IMR-90 (cell line): Measurements from ENCODE around the gene ADPRHL1. TPM values are rescaled to one million over a fixed set of nuclear protein-coding genes. Genes with fewer than 3 reads are reported as not detected.
A peak's percentile ranks its signal among the peaks of the same experiment; 100 is the strongest.

Experiments used
- ATAC-seq: fragments of 200-7000 bp; cut with Tn5 transposase; 2 replicates; pipeline ENCODE4 v1.9.1; 2020; ENCODE audit warnings: low read depth, mild to moderate bottlenecking, moderate library complexity
- BruUV-seq: library from RNA; stranded (reverse); fragments of 400-500 nt; replicated peaks from 2 replicates; lab custom pipeline; 2021; lab: Mats Ljungman, UMichigan
- CTCF ChIA-PET: fragments of 300-600 bp; formaldehyde crosslinking; extraction: SDS; loops from one replicate; lab custom pipeline; 2021; ENCODE audit warnings: antibody characterized with exemption; lab: Yijun Ruan, JAX
- POLR2A ChIA-PET: fragments of 300-600 bp; sonication (Branson Sonifier 250); formaldehyde crosslinking; loops from one replicate; lab custom pipeline; 2022; ENCODE audit warnings: antibody characterized with exemption; ENCODE audit not compliant: unreplicated experiment; lab: Charles Lee
- DNase-seq: peaks from one replicate; pipeline ENCODE4 v3.0.0; 2013
- H2AFZ ChIP-seq: replicated peaks from 2 replicates; pipeline ENCODE3; 2013; ENCODE audit warnings: low read length, mild to moderate bottlenecking; ENCODE audit not compliant: poor library complexity
- H2AK5ac ChIP-seq: 2 replicates; pipeline ENCODE4 v1.6.1; 2013; ENCODE audit warnings: low read depth, low read length, inconsistent platforms
- H2AK9ac ChIP-seq: replicated peaks from 2 replicates; pipeline ENCODE3; 2013; ENCODE audit warnings: mild to moderate bottlenecking, low read depth, low read length, moderate library complexity; ENCODE audit not compliant: poor library complexity
- H2BK120ac ChIP-seq: 2 replicates; pipeline ENCODE4 v1.6.1; 2013; ENCODE audit warnings: low read depth, low read length, inconsistent platforms
- H2BK15ac ChIP-seq: 3 replicates; pipeline ENCODE4 v1.6.1; 2013; ENCODE audit warnings: low read depth, low read length, inconsistent platforms
- H2BK20ac ChIP-seq: 2 replicates; pipeline ENCODE4 v1.6.1; 2013; ENCODE audit warnings: low read depth, mild to moderate bottlenecking, inconsistent platforms, low read length, moderate library complexity
- H2BK5ac ChIP-seq: 2 replicates; pipeline ENCODE4 v1.6.1; 2013; ENCODE audit warnings: mild to moderate bottlenecking, low read depth, low read length, inconsistent platforms; ENCODE audit not compliant: poor library complexity, severe bottlenecking
- H3K14ac ChIP-seq: replicated peaks from 2 replicates; pipeline ENCODE4 v1.6.1; 2013; ENCODE audit warnings: low read depth, low read length, inconsistent platforms
- H3K18ac ChIP-seq: 2 replicates; pipeline ENCODE4 v1.6.1; 2013; ENCODE audit warnings: low read depth, low read length, control low read depth
- H3K23ac ChIP-seq: 2 replicates; pipeline ENCODE4 v1.6.1; 2013; ENCODE audit warnings: low read depth, low read length, inconsistent platforms
- H3K27ac ChIP-seq: 2 replicates; pipeline ENCODE4 v1.5.1; 2013; ENCODE audit warnings: mild to moderate bottlenecking, control low read depth, low read length; ENCODE audit not compliant: insufficient read depth
- H3K27me3 ChIP-seq: 2 replicates; pipeline ENCODE4 v1.6.1; 2013; ENCODE audit warnings: low read length; ENCODE audit not compliant: control insufficient read depth, insufficient read depth
- H3K36me3 ChIP-seq: 2 replicates; pipeline ENCODE4 v1.6.1; 2013; ENCODE audit warnings: low read length, mixed read lengths; ENCODE audit not compliant: control insufficient read depth, insufficient read depth
- H3K4ac ChIP-seq: 2 replicates; pipeline ENCODE4 v1.6.1; 2013; ENCODE audit warnings: low read depth, low read length, inconsistent platforms
- H3K4me1 ChIP-seq: 2 replicates; pipeline ENCODE4 v1.6.1; 2013; ENCODE audit warnings: low read length, mixed read lengths; ENCODE audit not compliant: control insufficient read depth, insufficient read depth
- H3K4me2 ChIP-seq: 2 replicates; pipeline ENCODE4 v1.6.1; 2013; ENCODE audit warnings: low read depth, mild to moderate bottlenecking, control low read depth, low read length, moderate library complexity
- H3K4me3 ChIP-seq: 2 replicates; pipeline ENCODE4 v1.5.1; 2013; ENCODE audit warnings: low read depth, mild to moderate bottlenecking, control low read depth, low read length, moderate library complexity; ENCODE audit not compliant: insufficient read depth
- H3K56ac ChIP-seq: 2 replicates; pipeline ENCODE4 v1.6.1; 2013; ENCODE audit warnings: low read length, inconsistent platforms; ENCODE audit not compliant: insufficient read depth; ENCODE audit errors: extremely low read depth
- H3K79me1 ChIP-seq, 2 experiments: 2 replicates each; pipeline ENCODE4 v1.6.1; 2013; ENCODE audit warnings: low read length in 2 of 2, inconsistent platforms in 1 of 2, low read depth in 1 of 2
- H3K9ac ChIP-seq: 2 replicates; pipeline ENCODE4 v1.6.1; 2013; ENCODE audit warnings: low read depth, low read length, control low read depth
- H3K9me1 ChIP-seq: 2 replicates; pipeline ENCODE4 v1.6.1; 2013; ENCODE audit warnings: low read length, inconsistent platforms; ENCODE audit not compliant: insufficient read depth
- H3K9me3 ChIP-seq: 2 replicates; pipeline ENCODE4 v1.6.1; 2013; ENCODE audit warnings: low read length; ENCODE audit not compliant: control insufficient read depth, insufficient read depth
- H4K20me1 ChIP-seq: 2 replicates; pipeline ENCODE4 v1.6.1; 2013; ENCODE audit warnings: low read length, inconsistent platforms; ENCODE audit not compliant: insufficient read depth
- H4K5ac ChIP-seq: 2 replicates; pipeline ENCODE4 v1.6.1; 2013; ENCODE audit warnings: mild to moderate bottlenecking, low read depth, low read length, control low read depth
- H4K8ac ChIP-seq, 2 experiments: 2 replicates each; pipeline ENCODE4 v1.6.1; 2013; ENCODE audit warnings: low read depth in 2 of 2, low read length in 2 of 2, control low read depth in 1 of 2, inconsistent platforms in 1 of 2
- H4K91ac ChIP-seq: 2 replicates; pipeline ENCODE4 v1.6.1; 2013; ENCODE audit warnings: low read depth, low read length, inconsistent platforms; ENCODE audit not compliant: insufficient read depth
- BHLHE40 ChIP-seq: fragments of 150-350 bp; IDR thresholded peaks from 2 replicates; pipeline ENCODE4 v1.6.1; 2016; ENCODE audit warnings: mild to moderate bottlenecking, low read depth, low read length
- FOS ChIP-seq: fragments of 150-350 bp; IDR thresholded peaks from 2 replicates; pipeline ENCODE4 v1.6.1; 2016; ENCODE audit warnings: low read depth, low read length
- MAFK ChIP-seq: IDR thresholded peaks from 2 replicates; pipeline ENCODE4 v1.6.1; 2012; ENCODE audit warnings: low read depth, low read length, improper control_type of control experiment
- WGBS, 2 experiments: methylation state at CpG; one replicate each; pipeline versions ENCODE4 v1.1.5 to v1.1.7; 2013; ENCODE audit warnings: missing lambda C conversion rate in 2 of 2; ENCODE audit not compliant: insufficient read length in 1 of 2; ENCODE audit errors: extremely low coverage in 2 of 2; 5-methylcytosine and 5-hydroxymethylcytosine counted together
- dilution Hi-C: fragments of 300-500 bp; cut with HindIII; formaldehyde crosslinking; loops from one replicate; pipeline ENCODE4 v1.14.3; 2018; ENCODE audit warnings: low sequenced_read_pairs; ENCODE audit not compliant: unreplicated experiment
- in situ Hi-C: fragments of 300-500 bp; cut with MboI; formaldehyde crosslinking; loops from 3 replicates; pipeline ENCODE4 v1.14.3; 2019; ENCODE audit warnings: low sequenced_read_pairs, inconsistent platforms, mixed read lengths
- intact Hi-C: fragments of 100-400 bp; cut with micrococcal nuclease; formaldehyde crosslinking; loops from 2 replicates; pipeline ENCODE4 v1.10.0; 2022
- polyA plus RNA-seq, 3 experiments: library from polyadenylated mRNA; depleted of rRNA; stranded (reverse); fragments of >200 nt; gene quantifications; 2 replicates each; pipeline ENCODE4 v1.2.3, GENCODE V29; 2012; ENCODE audit warnings: low replicate concordance in 1 of 3
- total RNA-seq: library from RNA; depleted of rRNA; stranded (reverse); fragments of >200 nt; gene quantifications from 2 replicates; pipeline ENCODE4 v1.2.3, GENCODE V29; 2012

Gene ADPRHL1
- total and polyA plus RNA-seq, 2 of the 4 experiments (the other 2 are of a cell fraction) = 0.36 to 0.67 TPM

DNA sequence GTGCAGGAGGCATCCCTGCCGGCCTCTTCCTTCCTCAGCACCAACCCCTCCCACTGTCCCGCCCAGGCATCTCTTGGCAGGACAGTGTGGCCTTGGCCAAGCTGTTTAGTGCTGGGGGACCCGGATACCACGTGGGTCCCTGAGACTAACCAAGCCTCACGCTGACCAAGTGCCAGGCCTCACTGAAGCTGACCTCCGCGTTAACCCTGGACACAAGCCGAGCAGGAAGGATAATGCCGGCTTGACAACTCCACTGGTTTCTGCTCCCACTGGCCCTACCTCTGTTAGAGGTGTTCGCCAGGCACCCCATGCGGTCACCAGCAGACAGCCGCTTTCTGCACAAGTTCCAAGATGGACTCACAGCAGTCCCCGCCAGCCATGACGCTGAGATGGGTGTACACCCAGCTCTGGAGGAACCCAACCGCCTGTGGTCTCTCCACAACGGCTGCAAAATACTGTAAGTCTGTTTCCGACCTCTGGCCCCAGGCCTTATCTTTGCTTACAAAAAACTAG lies 101.7 kb downstream of the ADPRHL1 start:
- no peak overlapping the region for H3K14ac ChIP-seq
- WGBS, 2 experiments = 29% methylated on average over 8 of the region's 17 CpGs; no CpG with 5 or more reads in 1 of the 2 experiments
- no peak overlapping the region for H4K5ac ChIP-seq
- ChIA-PET CTCF (no interaction called here), POLR2A (no interaction called here)
- DNase-seq = no peak
- H4K91ac ChIP-seq = no peak overlapping the region
- no peak overlapping the region for H2AK9ac ChIP-seq
- H3K9ac ChIP-seq = no peak overlapping the region
- H3K4ac ChIP-seq = no peak overlapping the region
- no TSS peak for BruUV-seq
- H3K4me2 ChIP-seq = no peak overlapping the region
- H3K27ac ChIP-seq = no peak overlapping the region
- no peak overlapping the region for H2BK20ac ChIP-seq
- H3K9me3 ChIP-seq = peaks cover 7% of the 10 kb centered on the region
- no peaks in the 10 kb centered on the region for H3K36me3 ChIP-seq
- H3K9me1 ChIP-seq = no peaks in the 10 kb centered on the region
- no peak overlapping the region for H2BK120ac ChIP-seq
- no peaks in the 10 kb centered on the region for H4K20me1 ChIP-seq
- no peak overlapping the region for H3K56ac ChIP-seq
- H2AK5ac ChIP-seq = no peak overlapping the region
- H2BK5ac ChIP-seq = no peak overlapping the region
- dilution Hi-C loops (no loop called here), intact Hi-C loops (no loop called here), in situ Hi-C loops (no loop called here)
- H4K8ac ChIP-seq = no peak overlapping the region
- H2AFZ ChIP-seq = peak overlapping the region; percentile 35
- H3K23ac ChIP-seq = no peak overlapping the region
- H3K79me1 ChIP-seq = no peaks in the 10 kb centered on the region
- peaks cover 3% of the 10 kb centered on the region; the same call in 1 of the 2 replicates for H3K27me3 ChIP-seq
- H3K4me1 ChIP-seq = no peaks in the 10 kb centered on the region; the same call in 1 of the 2 replicates
- TF ChIP-seq FOS (no peak), MAFK (no peak), BHLHE40 (no peak)
- peak; percentile 42 for ATAC-seq
- no peak overlapping the region for H3K4me3 ChIP-seq
- no peak overlapping the region for H2BK15ac ChIP-seq
- no peak overlapping the region for H3K18ac ChIP-seq
